ENCODE results near the gene OPN3.

DNA sequence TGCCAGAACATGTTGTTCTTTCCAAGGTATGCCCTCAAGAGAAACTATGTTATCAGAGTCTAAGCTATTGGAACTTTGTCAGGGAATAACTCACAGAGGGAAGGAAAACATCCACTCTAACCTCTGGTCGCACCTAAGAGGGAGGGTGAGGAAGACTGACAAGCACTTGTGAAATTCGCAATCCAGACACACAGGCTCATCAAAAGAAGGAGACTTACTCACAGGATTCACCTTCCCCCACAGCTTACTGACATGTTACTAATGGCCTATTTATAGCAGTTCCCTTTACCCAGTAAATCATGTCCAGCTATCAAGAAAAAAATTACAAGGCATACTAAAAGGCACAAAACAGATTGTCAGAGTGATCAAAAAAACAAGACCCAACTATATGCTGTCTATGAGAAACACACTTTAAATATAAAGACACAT lies 48.8 kb upstream of the OPN3 start:
- TF ChIP-seq GATA3 (IDR thresholded peaks at IDR 0.05; ENCODE audit: low read depth, low read length) = no peak
- no peak for TF ChIP-seq GATA2 (IDR thresholded peaks at IDR 0.05; ENCODE audit: low read depth, low read length)

Measured in SH-SY5Y (cell line).